Measurements from ENCODE around the gene DNAJA3. TPM values are rescaled to one million over a fixed set of nuclear protein-coding genes. Genes with fewer than 3 reads are reported as not detected.

The DNAJA3 gene
- total and polyA plus RNA-seq, 2 of the 4 experiments (the other 2 are of a cell fraction) = 38.0 to 40.2 TPM

DNA sequence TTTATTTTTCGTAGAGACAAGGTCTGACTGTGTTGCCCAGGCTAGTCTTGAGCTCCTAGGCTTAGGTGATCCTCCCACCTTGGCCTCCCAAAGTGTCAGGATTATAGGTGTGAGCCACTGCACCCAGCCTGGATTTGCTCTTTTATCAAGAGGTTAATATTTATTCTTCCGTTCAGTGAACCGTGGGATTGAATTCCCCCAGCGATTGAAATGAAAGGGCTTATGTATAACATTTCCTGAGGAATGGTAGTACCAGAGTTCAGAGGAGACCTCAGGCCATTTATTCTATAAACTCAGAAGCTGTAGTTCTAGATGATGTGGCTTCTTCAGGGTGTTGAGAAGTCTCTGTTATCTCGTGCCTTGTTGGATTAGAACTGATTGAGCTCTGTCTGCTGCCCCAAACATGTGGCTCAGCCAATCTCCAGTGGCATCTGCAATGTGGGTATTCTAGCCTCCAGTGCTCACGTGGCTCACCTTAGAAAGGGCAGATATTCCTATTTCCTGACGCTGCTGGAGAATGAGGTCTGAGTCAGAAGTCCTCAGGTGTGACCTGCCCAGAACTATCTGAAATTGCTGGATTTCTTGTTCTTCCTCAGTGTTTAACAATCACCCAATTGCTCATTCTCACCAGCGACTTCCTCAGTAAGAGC lies 73.0 kb downstream of the DNAJA3 start (continued):
- TF ChIP-seq RAD21 (IDR thresholded peaks at IDR 0.05; ENCODE audit: low read length) = no peak

DNA sequence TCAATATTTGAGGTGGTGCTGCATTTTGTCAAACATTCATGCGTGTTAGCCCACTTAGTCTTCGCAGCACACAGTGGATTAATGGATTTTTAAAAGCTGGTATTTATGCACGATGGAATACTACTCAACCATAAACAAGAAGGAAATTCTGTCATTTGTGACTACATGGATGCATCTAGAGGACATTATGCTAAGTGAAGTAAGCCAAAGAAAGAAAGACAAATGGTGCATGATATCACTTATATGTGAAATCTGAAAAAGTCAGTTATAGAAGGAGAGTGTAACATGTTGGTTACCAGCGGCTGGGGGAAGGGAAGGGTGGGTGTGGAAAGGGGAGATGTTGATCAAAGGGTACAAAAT lies 73.5 kb downstream of the DNAJA3 start:
- BruUV-seq (replicated peaks) = no TSS peak
- TF ChIP-seq, protein P1, sequence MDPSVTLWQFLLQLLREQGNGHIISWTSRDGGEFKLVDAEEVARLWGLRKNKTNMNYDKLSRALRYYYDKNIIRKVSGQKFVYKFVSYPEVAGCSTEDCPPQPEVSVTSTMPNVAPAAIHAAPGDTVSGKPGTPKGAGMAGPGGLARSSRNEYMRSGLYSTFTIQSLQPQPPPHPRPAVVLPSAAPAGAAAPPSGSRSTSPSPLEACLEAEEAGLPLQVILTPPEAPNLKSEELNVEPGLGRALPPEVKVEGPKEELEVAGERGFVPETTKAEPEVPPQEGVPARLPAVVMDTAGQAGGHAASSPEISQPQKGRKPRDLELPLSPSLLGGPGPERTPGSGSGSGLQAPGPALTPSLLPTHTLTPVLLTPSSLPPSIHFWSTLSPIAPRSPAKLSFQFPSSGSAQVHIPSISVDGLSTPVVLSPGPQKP (IDR thresholded peaks at IDR 0.05; ENCODE audit: borderline replicate concordance, low read depth, low read length) = no peak
- TF ChIP-seq RFX5 (IDR thresholded peaks at IDR 0.05; ENCODE audit: low read depth, low read length) = no peak
- Histone ChIP-seq H3K27me3 (ENCODE audit: control insufficient read depth, insufficient read depth, low read length) (no peaks in the 10 kb centered on the region), H3K4me1 (ENCODE audit: control insufficient read depth, insufficient read depth, low read length) (peaks cover 30% of the 10 kb centered on the region), H3K9me3 (ENCODE audit: control insufficient read depth, insufficient read depth, low read length) (no peaks in the 10 kb centered on the region), H3K4me3 (ENCODE audit: insufficient read depth, low read depth, low read length) (no peak overlapping the region), H2AK5ac (ENCODE audit: low read depth, low read length) (peak overlapping the region; percentile 81), H3K4me2 (ENCODE audit: low read depth, low read length) (no peak overlapping the region), H4K20me1 (ENCODE audit: insufficient read depth, low read length) (peaks cover 13% of the 10 kb centered on the region), H3K36me3 (ENCODE audit: control insufficient read depth, insufficient read depth, low read length) (no peaks in the 10 kb centered on the region; the same call in 1 of the 2 replicates), H3K14ac (replicated peaks; ENCODE audit: low read depth, low read length) (no peak overlapping the region), H3K9ac (ENCODE audit: low read depth, low read length) (no peak overlapping the region), H2BK20ac (ENCODE audit: low read depth, low read length) (no peak overlapping the region; the same call in 1 of the 2 replicates), H3K18ac (ENCODE audit: low read depth, low read length) (no peak overlapping the region), H2BK15ac (ENCODE audit: low read depth, low read length) (0 out of 3 replicates have a peak overlapping the region, but pooled peaks have one; percentile 32), H3K56ac (ENCODE audit: extremely low read depth, insufficient read depth, low read length) (no peak overlapping the region), H2BK120ac (ENCODE audit: low read depth, low read length) (no peak overlapping the region), H2AFZ (replicated peaks; ENCODE audit: low read length, poor library complexity) (no peak overlapping the region), H3K27ac (ENCODE audit: insufficient read depth, low read length) (no peak overlapping the region), H3K9me1 (ENCODE audit: insufficient read depth, low read length) (peaks cover 36% of the 10 kb centered on the region), H4K5ac (ENCODE audit: low read depth, low read length) (no peak overlapping the region), H3K79me1 (ENCODE audit: low read depth in 1 of 2, low read length in 2 of 2) (peaks cover 34 to 91% of the 10 kb centered on the region in 2 experiments), H3K4ac (ENCODE audit: low read depth, low read length) (peak overlapping the region; percentile 70), H2BK5ac (ENCODE audit: low read depth, low read length, poor library complexity, severe bottlenecking) (peak overlapping the region; percentile 4), H4K91ac (ENCODE audit: insufficient read depth, low read depth, low read length) (no peak overlapping the region; the same call in 1 of the 2 replicates), H3K23ac (ENCODE audit: low read depth, low read length) (no peak overlapping the region), H2AK9ac (replicated peaks; ENCODE audit: low read depth, low read length, poor library complexity) (no peak overlapping the region), H4K8ac (ENCODE audit: low read depth in 2 of 2, low read length in 2 of 2) (0 out of 4 replicates have a peak overlapping the region, but pooled peaks of 1 of the 2 experiments have one; percentile 8)
- ChIA-PET CTCF (interaction anchor here (1.0 to 1.3 kb wide), 2 partner anchors 23 to 46 kb away, joined by 3 to 4 read pairs; no protein-coding TSS in a partner anchor), POLR2A (ENCODE audit: unreplicated experiment) (no interaction called here)
- in situ Hi-C loops (cut with MboI; ENCODE audit: low sequenced_read_pairs) = no loop called here
- dilution Hi-C loops (cut with HindIII; ENCODE audit: low sequenced_read_pairs, unreplicated experiment) = no loop called here
- intact Hi-C loops (cut with micrococcal nuclease) = no loop called here
- DNase-seq (no peak), ATAC-seq (ENCODE audit: low read depth) (no peak)
- no CpG with 5 or more reads among the region's 4 CpGs for WGBS, 2 experiments (ENCODE audit: extremely low coverage in 2 of 2, insufficient read length in 1 of 2)
